ENCODE results near the gene ST6GALNAC6.
A peak's percentile ranks its signal among the peaks of the same experiment; 100 is the strongest.

The ST6GALNAC6 gene

DNA sequence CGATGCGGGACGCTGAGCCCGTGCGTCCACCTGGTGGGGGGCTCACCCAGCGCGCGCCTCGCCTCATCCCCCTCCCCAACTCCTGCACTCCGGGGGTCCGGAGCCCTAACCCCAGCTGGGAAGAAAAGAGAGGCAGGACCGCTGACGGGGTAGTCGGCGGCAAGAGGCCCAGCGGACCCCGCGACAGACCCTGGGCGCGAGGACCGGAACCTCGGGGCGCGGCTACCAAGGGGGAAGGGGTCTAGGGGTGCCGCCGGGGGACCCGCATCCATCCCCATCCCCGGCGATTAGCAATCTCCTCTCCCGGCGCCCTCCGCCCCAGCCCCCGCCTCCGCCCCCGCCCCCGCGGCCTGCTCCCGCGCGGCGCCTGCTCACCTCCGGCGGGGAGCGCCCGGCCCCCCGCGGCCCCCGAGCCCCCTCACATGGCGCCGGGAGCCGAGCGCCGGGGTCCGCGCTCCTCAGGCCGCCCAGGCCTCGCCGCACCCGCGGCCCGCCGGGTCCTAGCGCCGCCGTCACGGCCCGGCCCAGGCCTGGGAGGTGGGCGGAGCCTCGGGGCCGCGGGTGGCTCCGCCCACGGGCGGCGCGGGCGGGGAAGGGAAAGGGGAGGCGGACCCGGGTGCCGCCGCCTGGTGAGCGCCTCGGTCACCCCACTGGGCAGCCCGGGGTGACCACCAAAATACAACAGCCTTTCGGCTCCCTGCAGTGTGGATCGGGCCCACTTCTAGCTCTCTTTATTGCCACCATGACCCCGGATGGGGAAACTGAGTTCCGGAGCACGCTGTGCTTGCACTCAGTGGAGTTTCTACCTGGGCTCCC lies at the start of gene ST6GALNAC6:
Gene ST6GALNAC6 (minus strand): TSS at position 476 of the 816 bp plus-strand sequence. CDS start 1,622 bp downstream, outside the sequence.
- H3K36me3 ChIP-seq = peaks cover 27% of the 10 kb centered on the region
- peaks cover 42% of the 10 kb centered on the region for H4K20me1 ChIP-seq
- H3K9ac ChIP-seq = peak within 1 kb of the TSS; percentile 91
- TF ChIP-seq Cebpa-rat (IDR thresholded peaks at IDR 0.05) = no peak
- no peaks in the 10 kb centered on the region for H3K9me3 ChIP-seq
- H3K4me1 ChIP-seq = peaks cover 73% of the 10 kb centered on the region
- H3K27ac ChIP-seq = peak within 1 kb of the TSS; percentile 92
- no peaks in the 10 kb centered on the region for H3K27me3 ChIP-seq
- H3K4me2 ChIP-seq = peak within 1 kb of the TSS; percentile 92
- peak within 1 kb of the TSS; percentile 84 for H3K4me3 ChIP-seq

DNA sequence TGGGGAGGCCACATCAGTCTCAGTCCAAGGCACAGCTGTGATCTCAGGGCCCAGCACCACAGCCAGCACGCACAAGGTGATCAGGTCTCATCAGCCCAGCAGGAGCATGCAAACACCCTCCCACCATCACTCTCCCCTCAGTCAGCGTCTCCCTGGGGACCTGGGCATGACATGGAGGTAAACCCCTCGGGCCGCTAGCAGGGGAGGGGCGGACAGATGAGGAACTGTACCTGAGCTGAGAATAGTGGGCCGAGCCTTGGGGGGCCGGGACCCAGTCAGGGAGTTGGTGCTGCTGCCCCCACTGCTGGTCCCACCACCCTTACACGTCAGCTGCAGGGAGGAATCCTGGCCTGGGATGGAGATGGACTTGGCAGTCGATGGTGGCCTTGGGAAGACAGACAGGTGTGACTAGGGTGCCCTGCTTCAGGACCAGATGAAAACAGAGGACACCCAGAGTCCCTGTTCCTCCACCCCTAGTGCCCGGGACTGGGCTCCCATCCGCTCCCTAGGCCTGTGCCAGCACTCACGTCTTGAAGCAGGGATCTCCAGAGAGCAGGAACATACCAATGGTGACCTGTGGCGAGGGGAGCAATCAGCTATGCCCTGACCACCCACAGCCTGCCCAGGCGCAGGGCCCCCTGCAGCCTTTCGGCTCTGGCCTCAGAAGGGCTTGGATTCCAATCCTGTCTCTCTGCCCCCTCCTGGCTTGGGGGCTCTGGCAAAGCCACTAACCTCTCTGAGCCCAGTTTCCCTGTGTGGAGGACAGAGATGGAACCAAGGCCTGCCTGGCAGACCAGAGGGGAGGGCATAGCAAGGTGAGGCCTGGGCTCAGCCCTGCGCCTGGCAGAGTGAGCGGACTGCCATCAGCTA lies 48.7 kb upstream of the ST6GALNAC6 start:
- no peak overlapping the region for H3K4me3 ChIP-seq

DNA sequence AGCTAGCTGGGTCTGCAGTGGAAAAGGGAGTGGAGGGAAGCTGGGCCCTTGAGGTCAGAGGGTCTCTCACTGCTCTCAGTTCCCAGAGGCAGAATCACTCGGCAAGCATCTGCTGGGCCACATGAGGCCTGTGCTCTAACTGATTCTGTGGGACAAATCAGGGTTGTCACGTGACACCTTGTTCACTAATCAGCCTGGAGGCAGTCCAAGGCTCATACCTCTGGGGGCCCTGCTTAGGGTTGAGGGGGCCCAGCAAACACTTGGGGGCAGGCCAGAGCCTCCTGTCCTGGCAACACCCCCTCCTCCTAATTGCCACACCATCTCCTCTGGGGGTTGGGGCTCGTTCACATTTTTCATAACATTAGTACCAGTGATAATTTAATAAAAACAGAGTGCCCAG lies 47.3 kb upstream of the ST6GALNAC6 start:
- Histone ChIP-seq H3K4me3 (no peak overlapping the region), H3K4me1 (peaks cover 60% of the 10 kb centered on the region), H4K20me1 (peaks cover 31% of the 10 kb centered on the region; the same call in 1 of the 2 replicates), H3K27ac (peak overlapping the region; percentile 39), H3K36me3 (peaks cover 30% of the 10 kb centered on the region), H3K4me2 (peak overlapping the region; percentile 43), H3K9ac (no peak overlapping the region), H3K27me3 (no peaks in the 10 kb centered on the region), H3K9me3 (no peaks in the 10 kb centered on the region)
- no peak for TF ChIP-seq Cebpa-rat (IDR thresholded peaks at IDR 0.05)

More for the DNA sequence above, 48.7 kb upstream of the ST6GALNAC6 start:
- Histone ChIP-seq H3K36me3 (peaks cover 21% of the 10 kb centered on the region), H3K4me1 (peaks cover 58% of the 10 kb centered on the region), H3K9me3 (no peaks in the 10 kb centered on the region), H3K27ac (peak overlapping the region; percentile 43), H3K4me2 (peak overlapping the region; percentile 47), H4K20me1 (peaks cover 42% of the 10 kb centered on the region), H3K27me3 (no peaks in the 10 kb centered on the region), H3K9ac (peak overlapping the region; percentile 43; the same call in 1 of the 2 replicates)
- TF ChIP-seq Cebpa-rat (IDR thresholded peaks at IDR 0.05) = no peak

GRCh38 chr9:127945942-127946341 lies 46.5 kb upstream of the ST6GALNAC6 start:
- Histone ChIP-seq H3K9ac (no peak overlapping the region), H3K36me3 (peaks cover 30% of the 10 kb centered on the region)
- TF ChIP-seq Cebpa-rat (IDR thresholded peaks at IDR 0.05) = no peak

GRCh38 chr9:127945338-127945737 lies 45.9 kb upstream of the ST6GALNAC6 start:
- Histone ChIP-seq H3K4me2 (no peak overlapping the region), H3K9me3 (no peaks in the 10 kb centered on the region), H3K36me3 (peaks cover 30% of the 10 kb centered on the region), H3K4me1 (peaks cover 56% of the 10 kb centered on the region), H3K27ac (no peak overlapping the region), H3K9ac (no peak overlapping the region), H3K27me3 (no peaks in the 10 kb centered on the region), H4K20me1 (peaks cover 30% of the 10 kb centered on the region; the same call in 1 of the 2 replicates), H3K4me3 (no peak overlapping the region)
- TF ChIP-seq Cebpa-rat (IDR thresholded peaks at IDR 0.05) = no peak

More at GRCh38 chr9:127945942-127946341, 46.5 kb upstream of the ST6GALNAC6 start:
- Histone ChIP-seq H3K9me3 (no peaks in the 10 kb centered on the region), H3K4me3 (no peak overlapping the region), H4K20me1 (peaks cover 30% of the 10 kb centered on the region; the same call in 1 of the 2 replicates), H3K4me2 (peak overlapping the region; percentile 43; the same call in 1 of the 2 replicates), H3K27ac (0 out of 2 replicates have a peak overlapping the region, but pooled peaks have one; percentile 39), H3K27me3 (no peaks in the 10 kb centered on the region), H3K4me1 (peaks cover 60% of the 10 kb centered on the region)

GRCh38 chr9:127944586-127945218 lies 45.3 kb upstream of the ST6GALNAC6 start:
- Histone ChIP-seq H3K9me3 (no peaks in the 10 kb centered on the region), H3K36me3 (peaks cover 35% of the 10 kb centered on the region), H3K9ac (no peak overlapping the region), H4K20me1 (peaks cover 24% of the 10 kb centered on the region; the same call in 1 of the 2 replicates), H3K4me1 (peaks cover 49% of the 10 kb centered on the region), H3K4me2 (no peak overlapping the region), H3K27ac (no peak overlapping the region), H3K27me3 (no peaks in the 10 kb centered on the region), H3K4me3 (no peak overlapping the region)
- no peak for TF ChIP-seq Cebpa-rat (IDR thresholded peaks at IDR 0.05)

DNA sequence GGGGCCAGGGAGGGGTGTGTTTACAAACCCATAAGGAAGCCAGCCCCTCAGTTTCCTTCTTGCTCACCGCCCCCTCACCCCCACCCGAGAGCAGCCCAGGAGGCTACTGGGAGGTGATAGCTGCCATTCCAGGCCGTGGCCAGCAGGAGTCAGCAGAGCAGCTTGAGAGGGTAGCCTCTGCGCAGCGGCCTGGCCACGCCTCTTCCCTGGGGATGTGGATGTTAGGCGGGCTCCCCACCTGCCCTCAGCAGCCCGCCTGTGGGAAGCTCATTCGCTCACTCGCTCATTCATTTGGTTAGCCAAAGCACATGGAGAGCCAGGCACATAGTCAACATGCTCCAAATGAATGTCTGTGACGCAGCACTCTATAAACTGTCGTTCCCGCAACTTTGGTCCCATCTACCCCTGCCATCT lies 44.3 kb upstream of the ST6GALNAC6 start:
- H3K36me3 ChIP-seq = peaks cover 36% of the 10 kb centered on the region
- no peak for TF ChIP-seq Cebpa-rat (IDR thresholded peaks at IDR 0.05)
- H3K9ac ChIP-seq = no peak overlapping the region
- no peak overlapping the region for H3K27ac ChIP-seq
- H3K4me2 ChIP-seq = peak overlapping the region; percentile 25
- H3K4me3 ChIP-seq = no peak overlapping the region
- no peaks in the 10 kb centered on the region for H3K27me3 ChIP-seq
- peaks cover 18% of the 10 kb centered on the region; the same call in 1 of the 2 replicates for H4K20me1 ChIP-seq
- peaks cover 41% of the 10 kb centered on the region for H3K4me1 ChIP-seq
- no peaks in the 10 kb centered on the region for H3K9me3 ChIP-seq

- H3K27me3 ChIP-seq = no peaks in the 10 kb centered on the region
- TF ChIP-seq Cebpa-rat (IDR thresholded peaks at IDR 0.05) = no peak
- peaks cover 38% of the 10 kb centered on the region for H3K4me1 ChIP-seq
- peak overlapping the region; percentile 25; the same call in 1 of the 2 replicates for H3K4me2 ChIP-seq
- no peak overlapping the region for H3K9ac ChIP-seq
- H3K27ac ChIP-seq = no peak overlapping the region
- H3K9me3 ChIP-seq = no peaks in the 10 kb centered on the region
- H3K4me3 ChIP-seq = no peak overlapping the region
- H4K20me1 ChIP-seq = peaks cover 12% of the 10 kb centered on the region; the same call in 1 of the 2 replicates
- peaks cover 36% of the 10 kb centered on the region for H3K36me3 ChIP-seq
These were observed 43.7 kb upstream of the ST6GALNAC6 start for GRCh38 chr9:127943011-127943662.

Measured in BLaER1 (cell line).